NCI-H2196 treated with DMSO at 0.1 percent for 48 hours (cell line): Measurements from ENCODE around the gene ROR1.
A peak's percentile ranks its signal among the peaks of the same experiment; 100 is the strongest.

Source experiments
- DNase-seq: peaks from one replicate; lab custom pipeline; 2025; ENCODE audit not compliant: unreplicated experiment; lab: John Stamatoyannopoulos, UW

Gene ROR1

GRCh38 chr1:63880958-63881576 lies 107.2 kb downstream of the ROR1 start:
- DNase-seq: no peak

GRCh38 chr1:63882048-63882704 lies 108.4 kb downstream of the ROR1 start:
- no peak for DNase-seq

DNA sequence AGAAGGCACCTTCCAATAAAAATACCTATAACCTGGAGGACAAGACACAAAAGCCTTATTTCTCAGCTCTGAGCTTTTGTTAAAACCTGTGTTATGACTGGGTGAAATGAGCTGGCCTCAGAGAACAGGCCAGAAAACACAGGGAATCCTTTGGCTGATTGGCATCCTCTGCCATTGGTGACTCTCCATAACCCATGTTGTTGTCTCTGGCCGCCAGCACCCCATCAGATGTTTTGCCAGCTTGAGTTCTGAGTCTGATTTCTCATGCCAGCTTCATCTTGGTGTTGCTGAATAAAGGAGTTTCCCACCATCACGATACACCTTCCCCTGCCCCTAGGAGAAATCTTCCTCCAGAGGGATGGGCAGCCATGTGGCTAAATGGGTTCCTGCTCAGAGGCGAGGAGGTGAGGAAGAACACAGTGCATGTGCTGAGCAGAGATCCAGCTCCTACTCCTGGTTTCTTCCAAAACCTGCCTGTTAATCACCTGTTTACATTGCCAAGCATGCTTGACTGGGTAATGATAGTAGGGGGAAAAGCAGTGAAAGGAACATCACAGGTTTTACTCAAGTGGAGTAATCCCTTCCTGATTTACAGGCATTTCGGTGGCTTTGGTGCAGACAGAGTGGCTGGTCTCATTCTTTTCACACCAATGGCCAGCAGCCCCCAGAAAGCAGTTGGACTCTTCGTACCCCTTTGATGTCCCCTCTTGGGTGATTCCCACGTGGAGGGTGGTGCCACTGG lies 109.8 kb downstream of the ROR1 start:
- no peak for DNase-seq

- DNase-seq: no peak
Observed at GRCh38 chr1:63884486-63884885, 110.7 kb downstream of the ROR1 start.

DNA sequence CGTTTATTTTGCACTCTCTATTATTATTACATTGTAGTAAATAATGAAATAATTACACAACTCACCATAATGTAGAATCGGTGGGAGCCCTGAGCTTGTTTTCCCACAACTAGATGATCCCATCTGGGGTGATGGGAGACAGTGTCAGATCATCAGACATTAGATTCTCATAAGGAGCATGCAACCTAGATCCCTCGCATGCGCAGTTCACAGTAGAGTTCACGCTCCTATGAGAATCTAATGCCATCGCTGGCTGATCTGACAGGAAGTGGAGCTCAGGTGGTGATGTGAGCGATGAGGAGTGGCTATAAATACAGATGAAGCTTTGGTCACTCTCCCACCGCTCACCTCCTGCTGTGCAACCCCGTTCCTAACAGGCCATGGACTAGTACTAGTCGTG lies 112.1 kb downstream of the ROR1 start:
- no peak for DNase-seq

DNA sequence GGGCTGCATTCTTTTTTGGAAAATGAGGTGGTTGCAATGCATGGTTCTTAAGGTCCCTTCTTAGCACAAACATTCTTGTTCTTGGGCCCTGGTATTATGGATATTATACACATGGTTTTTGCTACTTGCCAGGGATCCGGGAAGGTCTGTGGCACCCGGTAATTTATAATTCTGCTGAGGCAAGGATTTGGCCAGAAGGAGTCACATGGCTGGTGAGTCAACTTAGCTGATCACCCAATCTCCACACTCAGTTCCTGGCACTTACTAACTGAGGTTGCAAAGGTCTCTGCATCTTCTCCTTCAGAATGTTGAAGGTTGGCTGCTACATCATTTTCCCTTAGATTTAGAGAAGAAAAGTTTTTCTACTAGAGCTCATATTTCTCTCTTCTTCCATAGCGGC lies 112.5 kb downstream of the ROR1 start:
- no peak for DNase-seq

- no peak for DNase-seq
Observed at GRCh38 chr1:63887809-63888208, 114.0 kb downstream of the ROR1 start.

DNA sequence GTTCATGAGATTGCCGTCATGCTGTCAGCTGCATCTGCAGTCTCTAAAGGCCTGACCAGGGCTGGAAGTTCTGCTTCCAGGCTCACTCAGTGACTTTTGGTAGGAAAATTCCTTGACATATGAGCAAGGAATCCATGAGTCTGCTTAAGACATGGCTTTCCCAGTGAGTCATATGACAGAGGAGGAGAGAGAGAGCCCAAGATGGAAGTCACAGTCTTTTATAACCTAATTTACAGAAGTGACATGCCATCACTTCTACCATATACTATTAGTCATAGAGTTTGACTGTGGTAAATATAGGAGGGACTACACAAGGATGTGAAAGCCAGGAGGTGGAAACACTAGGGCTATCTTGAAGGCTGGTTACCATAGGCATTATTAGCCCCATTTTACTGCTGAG lies 115.2 kb downstream of the ROR1 start:
- no peak for DNase-seq

- no peak for DNase-seq
Observed at GRCh38 chr1:63890468-63890867, 116.7 kb downstream of the ROR1 start.

- DNase-seq: no peak
Observed at GRCh38 chr1:63891060-63891690, 117.4 kb downstream of the ROR1 start.

DNA sequence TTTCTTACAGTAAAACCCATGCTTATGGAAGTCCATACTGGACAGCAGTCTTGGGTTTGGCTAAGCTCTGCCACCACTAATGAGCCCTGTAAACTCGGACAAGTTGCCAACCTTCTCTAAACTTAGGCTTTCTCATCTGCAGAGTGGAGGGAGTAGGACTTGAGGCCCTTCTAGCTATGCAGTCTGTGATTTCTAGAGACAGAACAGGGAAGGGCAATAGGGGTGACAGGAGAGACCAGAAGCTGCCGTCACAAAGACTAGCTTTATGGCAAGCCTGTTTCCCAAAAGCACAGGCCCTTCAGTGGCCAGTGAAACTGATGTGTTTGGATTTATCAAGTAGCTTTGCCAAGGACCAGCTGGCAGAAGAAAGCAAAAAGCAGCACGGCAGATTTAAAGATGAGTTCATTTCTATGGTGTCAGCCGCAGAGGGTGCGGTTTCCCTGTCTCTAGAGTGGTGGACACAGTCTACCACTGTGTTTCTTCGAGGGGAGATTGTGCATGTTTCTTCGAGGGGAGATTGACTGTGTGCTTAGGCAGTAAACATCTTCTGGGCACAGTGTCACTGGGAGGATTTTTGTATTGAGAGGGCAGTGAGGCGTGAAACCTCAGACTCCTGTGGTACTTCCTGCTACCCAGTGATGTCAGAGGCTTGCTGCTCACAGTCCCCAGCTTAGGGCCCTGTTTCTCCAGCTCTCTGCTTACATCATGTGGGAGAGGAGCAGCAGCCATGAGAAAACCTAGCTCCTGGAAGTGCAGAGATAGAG lies 119.0 kb downstream of the ROR1 start:
- DNase-seq: peak; percentile 90

DNA sequence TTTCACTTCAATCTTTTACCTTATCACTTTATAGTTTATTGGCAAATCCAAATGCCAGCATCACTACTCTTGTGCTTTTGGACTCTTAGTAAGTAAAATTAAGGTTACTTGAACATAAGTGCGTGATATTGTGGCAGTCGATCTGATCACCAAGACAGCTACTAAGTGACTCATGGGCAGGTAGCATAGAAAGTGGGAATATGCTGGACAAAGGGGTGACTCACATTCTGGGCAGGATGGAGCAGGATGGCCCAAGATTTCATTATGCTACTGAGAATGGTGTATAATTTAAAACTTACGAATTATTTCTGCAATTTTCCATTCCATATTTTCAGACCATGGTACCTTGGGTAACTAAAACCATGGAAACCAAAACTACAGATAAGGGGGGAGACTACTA lies 120.2 kb downstream of the ROR1 start:
- no peak for DNase-seq

DNA sequence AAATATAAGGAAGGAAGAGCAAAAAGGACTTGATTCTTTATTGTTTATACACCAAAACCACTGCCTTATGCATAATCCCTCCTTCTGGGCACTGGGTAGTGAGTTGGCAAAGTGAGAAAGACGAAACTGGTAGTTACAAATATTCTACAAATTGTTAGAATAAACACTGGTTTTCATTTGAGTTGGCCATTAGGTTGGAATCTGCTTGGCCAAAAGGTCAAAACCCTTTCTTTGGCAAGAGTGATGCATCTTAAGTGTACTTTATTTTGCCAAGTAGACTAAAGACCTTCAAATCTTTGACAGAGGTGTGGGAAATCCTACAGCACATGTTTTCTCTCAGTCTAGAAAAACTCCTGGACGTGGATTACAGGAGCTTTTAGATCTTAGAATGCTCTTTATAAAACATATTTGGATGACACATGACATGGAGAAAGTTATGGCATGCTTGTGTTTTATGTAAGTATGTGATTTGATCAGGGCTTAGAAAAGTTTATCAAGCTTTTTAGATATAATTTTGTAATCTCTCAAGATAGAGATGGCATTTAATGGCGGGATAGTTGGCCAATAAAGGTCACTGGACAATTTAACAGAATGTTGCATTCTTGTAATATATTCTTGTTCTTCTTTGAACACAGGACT lies 120.9 kb downstream of the ROR1 start:
- no peak for DNase-seq

- DNase-seq: no peak
Observed at GRCh38 chr1:63896755-63897154, 122.9 kb downstream of the ROR1 start.

GRCh38 chr1:63898428-63899196 lies 124.8 kb downstream of the ROR1 start:
- DNase-seq: no peak

- DNase-seq: no peak
Observed at GRCh38 chr1:63901094-63901493, 127.3 kb downstream of the ROR1 start.

- no peak for DNase-seq
Observed at GRCh38 chr1:63902844-63903589, 129.2 kb downstream of the ROR1 start.

GRCh38 chr1:63903947-63904610 lies 130.3 kb downstream of the ROR1 start:
- DNase-seq: no peak

DNA sequence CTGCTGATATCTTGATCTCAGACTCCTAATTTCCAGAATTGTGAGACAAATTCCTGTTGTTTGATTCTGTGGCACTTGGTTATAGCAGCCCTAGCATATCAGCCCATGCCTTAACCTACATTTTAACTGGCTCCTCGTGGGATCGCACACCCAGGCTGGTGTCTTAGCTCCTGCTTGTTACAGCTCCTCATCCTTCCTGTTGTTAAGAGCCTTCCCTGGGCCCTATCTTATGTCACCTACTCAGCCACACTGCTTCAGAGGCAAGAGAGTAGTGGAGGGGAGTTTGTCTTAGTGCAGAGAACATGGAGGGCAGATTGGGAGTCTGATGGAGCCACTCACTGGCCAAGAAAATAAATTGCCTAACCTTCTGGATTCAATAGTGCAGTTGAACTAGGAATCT lies 131.0 kb downstream of the ROR1 start:
- DNase-seq: no peak
